ENCODE results near the gene ARMC12.

ARMC12 gene

GRCh38 chr6:35788423-35788982 lies 51.7 kb downstream of the ARMC12 start:
- H3K4me3 ChIP-seq (replicated peaks in 1 of 2; ENCODE audit: low read depth in 2 of 2, low read length in 2 of 2): no peak overlapping the region
- no peak for DNase-seq (ENCODE audit: low read depth in 2 of 2)
- no peak for TF ChIP-seq CTCF (IDR thresholded peaks at IDR 0.05; ENCODE audit: low read depth, low read length)

- DNase-seq (ENCODE audit: low read depth in 2 of 2): no peak
- no peak for TF ChIP-seq CTCF (IDR thresholded peaks at IDR 0.05; ENCODE audit: low read depth, low read length)
- H3K4me3 ChIP-seq (replicated peaks in 1 of 2; ENCODE audit: low read depth in 2 of 2, low read length in 2 of 2): no peak overlapping the region
Measured at GRCh38 chr6:35790683-35791082, 53.9 kb downstream of the ARMC12 start.

GRCh38 chr6:35794536-35795452 lies 58.0 kb downstream of the ARMC12 start:
- no peak for TF ChIP-seq CTCF (IDR thresholded peaks at IDR 0.05; ENCODE audit: low read depth, low read length)
- H3K4me3 ChIP-seq (replicated peaks in 1 of 2; ENCODE audit: low read depth in 2 of 2, low read length in 2 of 2): no peak overlapping the region
- no peak for DNase-seq (ENCODE audit: low read depth in 2 of 2)

GRCh38 chr6:35795453-35796071 lies 58.7 kb downstream of the ARMC12 start:
- TF ChIP-seq CTCF (IDR thresholded peaks at IDR 0.05; ENCODE audit: low read depth, low read length): no peak
- no peak for DNase-seq (ENCODE audit: low read depth in 2 of 2)
- no peak overlapping the region for H3K4me3 ChIP-seq (replicated peaks in 1 of 2; ENCODE audit: low read depth in 2 of 2, low read length in 2 of 2)

GRCh38 chr6:35796236-35796635 lies 59.4 kb downstream of the ARMC12 start:
- TF ChIP-seq CTCF (IDR thresholded peaks at IDR 0.05; ENCODE audit: low read depth, low read length): no peak
- no peak for DNase-seq (ENCODE audit: low read depth in 2 of 2)
- H3K4me3 ChIP-seq (replicated peaks in 1 of 2; ENCODE audit: low read depth in 2 of 2, low read length in 2 of 2): no peak overlapping the region

GRCh38 chr6:35797837-35798526 lies 61.1 kb downstream of the ARMC12 start:
- TF ChIP-seq CTCF (IDR thresholded peaks at IDR 0.05; ENCODE audit: low read depth, low read length): no peak
- no peak for DNase-seq (ENCODE audit: low read depth in 2 of 2)

More at GRCh38 chr6:35797837-35798526, 61.1 kb downstream of the ARMC12 start:
- H3K4me3 ChIP-seq (replicated peaks in 1 of 2; ENCODE audit: low read depth in 2 of 2, low read length in 2 of 2): no peak overlapping the region
